SU-DHL-6 (cell line): ENCODE data around the gene RBM8A.
"Not testable (repeated sequence)": the region's sequence is repeated elsewhere in the genome, so short reads cannot be mapped to it uniquely, and the experiment has no call there.

Source experiments
- CTCF ChIP-seq: fragments of 200-600 bp; sonication (generic); IDR thresholded peaks from one replicate; pipeline ENCODE4 v1.5.1; 2017; ENCODE audit warnings: antibody characterized with exemption, mild to moderate bottlenecking, low read length, moderate library complexity; ENCODE audit not compliant: insufficient read depth, poor library complexity, severe bottlenecking
- EZH2phosphoT487 ChIP-seq: fragments of 200-600 bp; sonication (generic), shearing (Covaris generic); conservative IDR thresholded peaks from 2 replicates; pipeline ENCODE4 v1.6.1; 2018; ENCODE audit warnings: mild to moderate bottlenecking, antibody characterized with exemption, low read length, moderate library complexity, mixed read lengths

- TF ChIP-seq CTCF, EZH2phosphoT487: not testable (repeated sequence)
Measured at GRCh38 chr1:145932522-145933009, 5.3 kb upstream of the RBM8A start.
